Trophoblast cell (in vitro differentiated cells and primary cell): Measurements from ENCODE around the gene TMEM205.
"Not testable (repeated sequence)": the region's sequence is repeated elsewhere in the genome, so short reads cannot be mapped to it uniquely, and the experiment has no call there.

Experiments used
- DNase-seq, 2 donors: peaks; one replicate each; pipeline ENCODE4 v3.0.0-alpha.2; 2016
- H2AFZ ChIP-seq: 2 replicates; pipeline ENCODE4 v1.6.1; 2013; ENCODE audit warnings: low read length, moderate library complexity, mild to moderate bottlenecking; ENCODE audit not compliant: insufficient read depth, poor library complexity
- H2AK5ac ChIP-seq: 2 replicates; pipeline ENCODE4 v1.6.1; 2013; ENCODE audit warnings: mild to moderate bottlenecking, low read length
- H2BK120ac ChIP-seq: 2 replicates; pipeline ENCODE4 v1.6.1; 2013; ENCODE audit warnings: low read length, mild to moderate bottlenecking, moderate library complexity; ENCODE audit not compliant: insufficient read depth, poor library complexity
- H2BK12ac ChIP-seq: 2 replicates; pipeline ENCODE4 v1.6.1; 2013; ENCODE audit warnings: mild to moderate bottlenecking, low read length, moderate library complexity
- H2BK5ac ChIP-seq: 2 replicates; pipeline ENCODE4 v1.6.1; 2013; ENCODE audit warnings: low read length, low read depth, moderate library complexity, mild to moderate bottlenecking; ENCODE audit not compliant: poor library complexity
- H3K14ac ChIP-seq: 2 replicates; pipeline ENCODE4 v1.6.1; 2013; ENCODE audit warnings: mild to moderate bottlenecking, low read length
- H3K18ac ChIP-seq: 2 replicates; pipeline ENCODE4 v1.6.1; 2013; ENCODE audit warnings: mild to moderate bottlenecking, low read length
- H3K23ac ChIP-seq: 2 replicates; pipeline ENCODE4 v1.6.1; 2013; ENCODE audit warnings: low read length
- H3K27ac ChIP-seq: 2 replicates; pipeline ENCODE4 v1.5.1; 2013; ENCODE audit warnings: low read depth, mild to moderate bottlenecking, inconsistent platforms, low read length, moderate library complexity
- H3K27me3 ChIP-seq: 2 replicates; pipeline ENCODE4 v1.6.1; 2013; ENCODE audit warnings: inconsistent platforms, mild to moderate bottlenecking, low read length, moderate library complexity; ENCODE audit not compliant: insufficient read depth
- H3K36me3 ChIP-seq, 2 experiments: 1 replicate in 1 of 2; 2 replicates in 1 of 2; pipeline ENCODE4 v1.6.1; 2013; ENCODE audit warnings: low read length in 2 of 2, mild to moderate bottlenecking in 2 of 2, moderate library complexity in 1 of 2; ENCODE audit not compliant: insufficient read depth in 2 of 2, control insufficient read depth in 1 of 2
- H3K4ac ChIP-seq: 2 replicates; pipeline ENCODE4 v1.6.1; 2013; ENCODE audit warnings: low read depth, mild to moderate bottlenecking, low read length, moderate library complexity
- H3K4me1 ChIP-seq, 2 experiments: 1 replicate in 1 of 2; 2 replicates in 1 of 2; pipeline ENCODE4 v1.6.1; 2013; ENCODE audit warnings: low read length in 2 of 2, mild to moderate bottlenecking in 2 of 2, moderate library complexity in 1 of 2; ENCODE audit not compliant: insufficient read depth in 2 of 2, control insufficient read depth in 1 of 2
- H3K4me2 ChIP-seq: 2 replicates; pipeline ENCODE4 v1.6.1; 2013; ENCODE audit warnings: inconsistent platforms, mild to moderate bottlenecking, low read length, moderate library complexity
- H3K4me3 ChIP-seq: 2 replicates; pipeline ENCODE4 v1.5.1; 2013; ENCODE audit warnings: mild to moderate bottlenecking, low read depth, low read length, inconsistent platforms
- H3K79me1 ChIP-seq: one replicate; pipeline ENCODE4 v1.6.1; 2013; ENCODE audit warnings: low read length
- H3K79me2 ChIP-seq: 2 replicates; pipeline ENCODE4 v1.6.1; 2013; ENCODE audit warnings: low read length, mild to moderate bottlenecking; ENCODE audit not compliant: control insufficient read depth, insufficient read depth, poor library complexity
- H3K9ac ChIP-seq: 2 replicates; pipeline ENCODE4 v1.6.1; 2013; ENCODE audit warnings: mild to moderate bottlenecking, low read length
- H3K9me3 ChIP-seq: 2 replicates; pipeline ENCODE4 v1.6.1; 2013; ENCODE audit warnings: low read depth, mild to moderate bottlenecking, control low read depth, inconsistent platforms, low read length; ENCODE audit not compliant: insufficient read depth
- H4K12ac ChIP-seq: 2 replicates; pipeline ENCODE4 v1.6.1; 2013; ENCODE audit warnings: low read depth, mild to moderate bottlenecking, low read length, moderate library complexity
- H4K8ac ChIP-seq: 2 replicates; pipeline ENCODE4 v1.6.1; 2013; ENCODE audit warnings: low read depth, mild to moderate bottlenecking, low read length, moderate library complexity
- H4K91ac ChIP-seq: one replicate; pipeline ENCODE4 v1.6.1; 2013; ENCODE audit warnings: low read depth, mild to moderate bottlenecking, low read length, moderate library complexity
- WGBS: extraction: QIAGEN DNeasy Blood & Tissue Kit; methylation state at CpG from one replicate; pipeline ENCODE4 v1.1.7; 2013; ENCODE audit warnings: missing lambda C conversion rate; ENCODE audit not compliant: insufficient read length, insufficient coverage; ENCODE audit errors: extremely low coverage; 5-methylcytosine and 5-hydroxymethylcytosine counted together

TMEM205 gene

GRCh38 chr19:11379857-11380350, 33.8 kb upstream of the TMEM205 start:
- Histone ChIP-seq H2AFZ (no peak overlapping the region), H3K18ac (no peak overlapping the region), H3K4me2 (no peak overlapping the region), H2BK12ac (no peak overlapping the region), H3K9ac (no peak overlapping the region), H3K27ac (no peak overlapping the region), H2BK5ac (no peak overlapping the region), H3K36me3 (no peaks in the 10 kb centered on the region), H4K91ac (no peak overlapping the region), H2BK120ac (no peak overlapping the region), H3K4ac (no peak overlapping the region), H4K8ac (no peak overlapping the region), H3K23ac (no peak overlapping the region), H4K12ac (no peak overlapping the region), H3K9me3 (peaks cover 2% of the 10 kb centered on the region), H3K79me2 (peaks cover 3% of the 10 kb centered on the region), H3K27me3 (no peaks in the 10 kb centered on the region), H3K4me3 (no peak overlapping the region), H2AK5ac (no peak overlapping the region), H3K4me1 (peaks cover 23 to 26% of the 10 kb centered on the region in 2 experiments), H3K79me1 (peaks cover 7% of the 10 kb centered on the region), H3K14ac (no peak overlapping the region)
- no peak for DNase-seq
- WGBS, result no CpG with 5 or more reads among the region's 7 CpGs

GRCh38 chr19:11379269-11379845, 33.3 kb upstream of the TMEM205 start:
- H3K4ac ChIP-seq, H3K27ac ChIP-seq, H3K23ac ChIP-seq, H2BK12ac ChIP-seq, H3K9ac ChIP-seq, H3K27me3 ChIP-seq, H3K18ac ChIP-seq, H3K14ac ChIP-seq, H3K36me3 ChIP-seq, H3K79me2 ChIP-seq, H4K91ac ChIP-seq, H3K4me3 ChIP-seq, H4K12ac ChIP-seq, H2AK5ac ChIP-seq, H2BK5ac ChIP-seq, H3K79me1 ChIP-seq, H3K9me3 ChIP-seq, H2BK120ac ChIP-seq, H4K8ac ChIP-seq, H3K4me2 ChIP-seq, H2AFZ ChIP-seq, DNase-seq: not testable (repeated sequence)
- no CpG with 5 or more reads among the region's 14 CpGs for WGBS
- peaks cover 23 to 26% of the 10 kb centered on the region in 2 experiments for H3K4me1 ChIP-seq

GRCh38 chr19:11378319-11379189, 32.5 kb upstream of the TMEM205 start:
- no peak overlapping the region for H4K8ac ChIP-seq
- H3K79me2 ChIP-seq, result peaks cover 5% of the 10 kb centered on the region
- H3K4ac ChIP-seq, result no peak overlapping the region
- no peak overlapping the region for H3K9ac ChIP-seq
- no peak overlapping the region for H2AFZ ChIP-seq
- no peak overlapping the region for H2BK120ac ChIP-seq
- no peak overlapping the region for H2AK5ac ChIP-seq
- no peak overlapping the region for H3K4me2 ChIP-seq
- no CpG with 5 or more reads among the region's 8 CpGs for WGBS
- no peak overlapping the region for H2BK12ac ChIP-seq
- H3K14ac ChIP-seq, result no peak overlapping the region
- H3K9me3 ChIP-seq, result peaks cover 2% of the 10 kb centered on the region
- H4K91ac ChIP-seq, result no peak overlapping the region
- no peak overlapping the region for H2BK5ac ChIP-seq
- no peak overlapping the region for H3K4me3 ChIP-seq
- H3K18ac ChIP-seq, result no peak overlapping the region
- H3K27me3 ChIP-seq, result no peaks in the 10 kb centered on the region
- peak; percentile 30 to 67 for DNase-seq
- H3K27ac ChIP-seq, result no peak overlapping the region
- H4K12ac ChIP-seq, result no peak overlapping the region
- H3K79me1 ChIP-seq, result peaks cover 7% of the 10 kb centered on the region
- H3K36me3 ChIP-seq, result no peaks in the 10 kb centered on the region
- peaks cover 21 to 25% of the 10 kb centered on the region in 2 experiments for H3K4me1 ChIP-seq
- H3K23ac ChIP-seq, result no peak overlapping the region

- H3K27me3 ChIP-seq, result no peaks in the 10 kb centered on the region
- H3K79me2 ChIP-seq, result peaks cover 5% of the 10 kb centered on the region
- no peak overlapping the region for H3K14ac ChIP-seq
- H3K23ac ChIP-seq, result no peak overlapping the region
- no peak overlapping the region for H3K18ac ChIP-seq
- H2BK120ac ChIP-seq, result no peak overlapping the region
- H2AFZ ChIP-seq, result no peak overlapping the region
- no peak overlapping the region for H2BK5ac ChIP-seq
- H3K36me3 ChIP-seq, result no peaks in the 10 kb centered on the region
- no peak overlapping the region for H3K27ac ChIP-seq
- no peak for DNase-seq
- H3K79me1 ChIP-seq, result peaks cover 7% of the 10 kb centered on the region
- no peak overlapping the region for H3K4me3 ChIP-seq
- H3K4me2 ChIP-seq, result no peak overlapping the region
- no peak overlapping the region for H4K8ac ChIP-seq
- H3K4me1 ChIP-seq, result peaks cover 16 to 19% of the 10 kb centered on the region in 2 experiments
- H3K9ac ChIP-seq, result no peak overlapping the region
- H2AK5ac ChIP-seq, result no peak overlapping the region
- peaks cover 2% of the 10 kb centered on the region for H3K9me3 ChIP-seq
- no peak overlapping the region for H3K4ac ChIP-seq
- WGBS, result no CpG with 5 or more reads among the region's 3 CpGs
- no peak overlapping the region for H2BK12ac ChIP-seq
- H4K91ac ChIP-seq, result no peak overlapping the region
- no peak overlapping the region for H4K12ac ChIP-seq
Measured at GRCh38 chr19:11377756-11378155, 31.7 kb upstream of the TMEM205 start.
